Activated CD8-positive, alpha-beta memory T cell treated with anti-CD3 and anti-CD28 coated beads, Interleukin-2, amount 50 U/mL, for 1 hour (primary cell): ENCODE results near the gene LMX1A.

Experiments used
- DNase-seq: peaks from one replicate; pipeline ENCODE4 v3.0.0-alpha.2; 2020; ENCODE audit errors: extremely low read depth

The LMX1A gene

GRCh38 chr1:165355977-165356811 is at the start of gene LMX1A:
LMX1A (minus strand) TSS chr1:165356715; CDS start chr1:165355559, 1,156 bp downstream.
- no peak for DNase-seq

GRCh38 chr1:165403835-165404482 is 47.4 kb upstream of the LMX1A start:
- DNase-seq = no peak

- DNase-seq = no peak
Observed at GRCh38 chr1:165402517-165403111, 46.1 kb upstream of the LMX1A start.

GRCh38 chr1:165397944-165398343 is 41.4 kb upstream of the LMX1A start:
- DNase-seq = no peak

- DNase-seq = no peak
Observed at GRCh38 chr1:165395901-165396300, 39.4 kb upstream of the LMX1A start.

GRCh38 chr1:165395478-165395877 is 39.0 kb upstream of the LMX1A start:
- no peak for DNase-seq

- DNase-seq = peak; percentile 81
Observed at GRCh38 chr1:165392634-165393571, 36.4 kb upstream of the LMX1A start.

- no peak for DNase-seq
Observed at GRCh38 chr1:165389609-165390008, 33.1 kb upstream of the LMX1A start.

- no peak for DNase-seq
Observed at GRCh38 chr1:165387961-165388360, 31.4 kb upstream of the LMX1A start.

- no peak for DNase-seq
Observed at GRCh38 chr1:165387505-165387904, 31.0 kb upstream of the LMX1A start.

- no peak for DNase-seq
Observed at GRCh38 chr1:165383599-165384405, 27.3 kb upstream of the LMX1A start.

GRCh38 chr1:165383067-165383466 is 26.6 kb upstream of the LMX1A start:
- no peak for DNase-seq

GRCh38 chr1:165381745-165382505 is 25.4 kb upstream of the LMX1A start:
- DNase-seq = no peak

GRCh38 chr1:165376811-165377311 is 20.3 kb upstream of the LMX1A start:
- DNase-seq = no peak

GRCh38 chr1:165376041-165376810 is 19.7 kb upstream of the LMX1A start:
- DNase-seq = no peak

GRCh38 chr1:165375623-165376022 is 19.1 kb upstream of the LMX1A start:
- no peak for DNase-seq

GRCh38 chr1:165371588-165372225 is 15.2 kb upstream of the LMX1A start:
- no peak for DNase-seq

- DNase-seq = no peak
Observed at GRCh38 chr1:165369255-165369848, 12.8 kb upstream of the LMX1A start.
